HUDEP-2 (cell line): ENCODE data around the gene SLC29A3.
"Not testable (repeated sequence)": the region's sequence is repeated elsewhere in the genome, so short reads cannot be mapped to it uniquely, and the experiment has no call there.

Experiments used
- DNase-seq, 76 experiments: peaks; one replicate each; lab custom pipeline; 2025; ENCODE audit not compliant: unreplicated experiment in 76 of 76; lab: John Stamatoyannopoulos, UW

Gene SLC29A3

GRCh38 chr10:71319042-71319799 lies at the start of gene SLC29A3:
SLC29A3 (plus strand) TSS chr10:71319259; CDS start chr10:71319310, 51 bp downstream.
- peak in 73 of 76 experiments; percentile 4 to 84 (median 65) for DNase-seq

- no peak for DNase-seq
Measured at GRCh38 chr10:71269301-71270288, 49.5 kb upstream of the SLC29A3 start.

- peak in 33 of 76 experiments; percentile 2 to 71 (median 22) for DNase-seq
Measured at GRCh38 chr10:71270301-71271220, 48.5 kb upstream of the SLC29A3 start.

GRCh38 chr10:71271662-71272055 lies 47.4 kb upstream of the SLC29A3 start:
- no peak for DNase-seq

- DNase-seq = no peak
Measured at GRCh38 chr10:71272056-71272771, 46.8 kb upstream of the SLC29A3 start.

- DNase-seq = not testable (repeated sequence)
Measured at GRCh38 chr10:71272974-71273373, 46.1 kb upstream of the SLC29A3 start.

- no peak for DNase-seq
Measured at GRCh38 chr10:71273506-71273905, 45.6 kb upstream of the SLC29A3 start.

GRCh38 chr10:71274901-71275796 lies 43.9 kb upstream of the SLC29A3 start:
- DNase-seq = peak in 1 of 76 experiments; percentile 2

- DNase-seq = no peak
Measured at GRCh38 chr10:71276873-71277272, 42.2 kb upstream of the SLC29A3 start.

- DNase-seq = no peak
Measured at GRCh38 chr10:71277914-71278665, 41.0 kb upstream of the SLC29A3 start.

GRCh38 chr10:71278691-71279588 lies 40.1 kb upstream of the SLC29A3 start:
- no peak for DNase-seq

GRCh38 chr10:71279590-71280170 lies 39.4 kb upstream of the SLC29A3 start:
- no peak for DNase-seq

GRCh38 chr10:71280216-71280615 lies 38.8 kb upstream of the SLC29A3 start:
- no peak for DNase-seq

- no peak for DNase-seq
Measured at GRCh38 chr10:71280825-71281224, 38.2 kb upstream of the SLC29A3 start.

GRCh38 chr10:71281646-71282322 lies 37.3 kb upstream of the SLC29A3 start:
- DNase-seq = no peak

GRCh38 chr10:71282323-71282680 lies 36.8 kb upstream of the SLC29A3 start:
- DNase-seq = no peak
